ENCODE data around the gene CD99L2.

DNA sequence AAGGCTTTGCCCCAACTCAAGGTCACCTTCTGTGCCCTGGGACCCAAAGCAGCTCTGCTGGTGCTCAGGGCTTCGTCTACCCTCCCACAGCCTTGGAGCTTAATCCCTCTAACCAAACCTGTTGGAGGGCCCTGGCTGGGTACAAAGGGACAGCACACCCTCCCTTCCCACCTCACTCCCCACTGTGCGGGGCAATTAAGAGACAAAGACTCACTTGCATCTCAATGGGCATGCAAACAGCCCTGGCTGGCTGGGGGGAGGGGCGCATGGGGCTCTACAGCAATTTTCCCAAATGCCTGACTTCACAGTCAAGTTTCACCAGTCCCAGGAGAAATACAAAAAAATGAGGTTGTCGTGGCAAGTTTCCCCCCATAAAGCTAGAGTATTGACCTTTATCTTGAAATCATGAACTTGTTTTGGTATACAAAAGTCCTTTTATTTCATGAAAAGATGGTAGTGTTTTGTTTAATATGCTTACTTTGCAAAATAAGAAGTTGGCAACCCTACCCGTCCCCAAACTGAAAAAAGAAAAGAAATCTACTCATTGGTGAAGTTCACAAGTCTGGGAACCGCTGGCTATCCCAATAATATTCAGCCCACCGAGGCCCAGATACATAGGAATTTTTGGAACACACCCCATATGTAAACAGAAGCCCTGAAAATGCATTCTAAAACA lies 4.1 kb upstream of the CD99L2 start:
- TF ChIP-seq, protein P1, sequence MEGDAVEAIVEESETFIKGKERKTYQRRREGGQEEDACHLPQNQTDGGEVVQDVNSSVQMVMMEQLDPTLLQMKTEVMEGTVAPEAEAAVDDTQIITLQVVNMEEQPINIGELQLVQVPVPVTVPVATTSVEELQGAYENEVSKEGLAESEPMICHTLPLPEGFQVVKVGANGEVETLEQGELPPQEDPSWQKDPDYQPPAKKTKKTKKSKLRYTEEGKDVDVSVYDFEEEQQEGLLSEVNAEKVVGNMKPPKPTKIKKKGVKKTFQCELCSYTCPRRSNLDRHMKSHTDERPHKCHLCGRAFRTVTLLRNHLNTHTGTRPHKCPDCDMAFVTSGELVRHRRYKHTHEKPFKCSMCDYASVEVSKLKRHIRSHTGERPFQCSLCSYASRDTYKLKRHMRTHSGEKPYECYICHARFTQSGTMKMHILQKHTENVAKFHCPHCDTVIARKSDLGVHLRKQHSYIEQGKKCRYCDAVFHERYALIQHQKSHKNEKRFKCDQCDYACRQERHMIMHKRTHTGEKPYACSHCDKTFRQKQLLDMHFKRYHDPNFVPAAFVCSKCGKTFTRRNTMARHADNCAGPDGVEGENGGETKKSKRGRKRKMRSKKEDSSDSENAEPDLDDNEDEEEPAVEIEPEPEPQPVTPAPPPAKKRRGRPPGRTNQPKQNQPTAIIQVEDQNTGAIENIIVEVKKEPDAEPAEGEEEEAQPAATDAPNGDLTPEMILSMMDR (IDR thresholded peaks at IDR 0.05): no peak
- TF ChIP-seq, protein P2, sequence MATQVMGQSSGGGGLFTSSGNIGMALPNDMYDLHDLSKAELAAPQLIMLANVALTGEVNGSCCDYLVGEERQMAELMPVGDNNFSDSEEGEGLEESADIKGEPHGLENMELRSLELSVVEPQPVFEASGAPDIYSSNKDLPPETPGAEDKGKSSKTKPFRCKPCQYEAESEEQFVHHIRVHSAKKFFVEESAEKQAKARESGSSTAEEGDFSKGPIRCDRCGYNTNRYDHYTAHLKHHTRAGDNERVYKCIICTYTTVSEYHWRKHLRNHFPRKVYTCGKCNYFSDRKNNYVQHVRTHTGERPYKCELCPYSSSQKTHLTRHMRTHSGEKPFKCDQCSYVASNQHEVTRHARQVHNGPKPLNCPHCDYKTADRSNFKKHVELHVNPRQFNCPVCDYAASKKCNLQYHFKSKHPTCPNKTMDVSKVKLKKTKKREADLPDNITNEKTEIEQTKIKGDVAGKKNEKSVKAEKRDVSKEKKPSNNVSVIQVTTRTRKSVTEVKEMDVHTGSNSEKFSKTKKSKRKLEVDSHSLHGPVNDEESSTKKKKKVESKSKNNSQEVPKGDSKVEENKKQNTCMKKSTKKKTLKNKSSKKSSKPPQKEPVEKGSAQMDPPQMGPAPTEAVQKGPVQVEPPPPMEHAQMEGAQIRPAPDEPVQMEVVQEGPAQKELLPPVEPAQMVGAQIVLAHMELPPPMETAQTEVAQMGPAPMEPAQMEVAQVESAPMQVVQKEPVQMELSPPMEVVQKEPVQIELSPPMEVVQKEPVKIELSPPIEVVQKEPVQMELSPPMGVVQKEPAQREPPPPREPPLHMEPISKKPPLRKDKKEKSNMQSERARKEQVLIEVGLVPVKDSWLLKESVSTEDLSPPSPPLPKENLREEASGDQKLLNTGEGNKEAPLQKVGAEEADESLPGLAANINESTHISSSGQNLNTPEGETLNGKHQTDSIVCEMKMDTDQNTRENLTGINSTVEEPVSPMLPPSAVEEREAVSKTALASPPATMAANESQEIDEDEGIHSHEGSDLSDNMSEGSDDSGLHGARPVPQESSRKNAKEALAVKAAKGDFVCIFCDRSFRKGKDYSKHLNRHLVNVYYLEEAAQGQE (IDR thresholded peaks at IDR 0.05; ENCODE audit: insufficient read depth in 1 of 2, low read depth in 2 of 2, low read length in 1 of 2): no peak
- TF ChIP-seq TCF7L2 (IDR thresholded peaks at IDR 0.05; ENCODE audit: low read depth, low read length): no peak
- TF ChIP-seq POLR2AphosphoS5 (IDR thresholded peaks at IDR 0.05; ENCODE audit: low read depth, low read length): no peak
